H1 (cell line): ENCODE results near the gene NUTM1. TPM values are rescaled to one million over a fixed set of nuclear protein-coding genes. Genes with fewer than 3 reads are reported as not detected.

Experiments
- CTCF ChIA-PET: fragments of 300-600 bp; sonication (Branson Sonifier 250); formaldehyde crosslinking; loops from one replicate; lab custom pipeline; 2021; ENCODE audit not compliant: partially characterized antibody; lab: Charles Lee
- POLR2A ChIA-PET: fragments of 300-600 bp; sonication (Branson Sonifier 250); formaldehyde crosslinking; loops from one replicate; lab custom pipeline; 2021; ENCODE audit warnings: inconsistent platforms; ENCODE audit not compliant: partially characterized antibody; lab: Charles Lee
- DNase-seq, 2 experiments: peaks; one replicate each; pipeline versions ENCODE4 v3.0.0 to v3.0.0-alpha.2; 2010 to 2022; ENCODE audit warnings: low spot score in 2 of 2, low read depth in 1 of 2, mixed read lengths in 1 of 2
- FAIRE-seq: peaks from 2 replicates; lab custom pipeline; 2011; peaks lifted over from hg19 to GRCh38; lab: Jason Lieb, UNC
- H2AFZ ChIP-seq: 2 replicates; pipeline ENCODE4 v1.8.1; 2012; ENCODE audit warnings: low read length, inconsistent platforms
- H2AK5ac ChIP-seq: 2 replicates; pipeline ENCODE4 v1.6.1; 2013; ENCODE audit warnings: low read depth, low read length
- H2BK120ac ChIP-seq: replicated peaks from 2 replicates; pipeline ENCODE3; 2013; ENCODE audit warnings: low read depth, low read length, inconsistent platforms
- H2BK12ac ChIP-seq: 2 replicates; pipeline ENCODE4 v1.6.1; 2013; ENCODE audit warnings: low read depth, low read length
- H2BK15ac ChIP-seq: 2 replicates; pipeline ENCODE4 v1.6.1; 2013; ENCODE audit warnings: low read length
- H2BK20ac ChIP-seq: 2 replicates; pipeline ENCODE4 v1.6.1; 2013; ENCODE audit warnings: low read length
- H2BK5ac ChIP-seq: 2 replicates; pipeline ENCODE4 v1.6.1; 2013; ENCODE audit warnings: low read depth, low read length
- H3K14ac ChIP-seq: 2 replicates; pipeline ENCODE4 v1.6.1; 2013; ENCODE audit warnings: inconsistent platforms; ENCODE audit not compliant: insufficient read length
- H3K18ac ChIP-seq: 2 replicates; pipeline ENCODE4 v1.6.1; 2013; ENCODE audit warnings: low read length; ENCODE audit errors: extremely low read depth
- H3K23ac ChIP-seq: 2 replicates; pipeline ENCODE4 v1.6.1; 2013; ENCODE audit warnings: inconsistent platforms; ENCODE audit not compliant: insufficient read length
- H3K23me2 ChIP-seq: 2 replicates; pipeline ENCODE4 v1.6.1; 2013; ENCODE audit warnings: low read depth, low read length
- H3K27ac ChIP-seq: 2 replicates; pipeline ENCODE4 v1.6.1; 2011; ENCODE audit warnings: low read depth, low read length, inconsistent platforms
- H3K27me3 ChIP-seq, 4 experiments: replicated peaks in 1 of 4; 1 replicate in 1 of 4; 2 replicates in 3 of 4; pipeline versions ENCODE4 v1.6.1 to v1.8.1; 2011 to 2013; ENCODE audit warnings: low read length in 3 of 4, mild to moderate bottlenecking in 3 of 4, inconsistent platforms in 2 of 4, mixed read lengths in 2 of 4, moderate library complexity in 1 of 4; ENCODE audit not compliant: control insufficient read depth in 3 of 4, insufficient read depth in 3 of 4; ENCODE audit errors: extremely low read depth in 1 of 4
- H3K36me3 ChIP-seq, 4 experiments: 2 replicates each; pipeline versions ENCODE4 v1.6.1 to v1.8.1; 2011 to 2013; ENCODE audit warnings: mild to moderate bottlenecking in 4 of 4, low read length in 3 of 4, moderate library complexity in 2 of 4, control low read depth in 1 of 4, inconsistent platforms in 1 of 4; ENCODE audit not compliant: insufficient read depth in 4 of 4, control insufficient read depth in 2 of 4
- H3K4ac ChIP-seq: replicated peaks from 2 replicates; pipeline ENCODE3; 2013; ENCODE audit warnings: low read length, low read depth, mixed read lengths, inconsistent platforms; ENCODE audit not compliant: insufficient read length
- H3K4me1 ChIP-seq, 4 experiments: replicated peaks in 1 of 4; 1 replicate in 1 of 4; 2 replicates in 3 of 4; pipeline versions ENCODE4 v1.6.1 to v1.8.1; 2011 to 2013; ENCODE audit warnings: low read length in 3 of 4, inconsistent platforms in 2 of 4, mixed read lengths in 1 of 4; ENCODE audit not compliant: insufficient read depth in 4 of 4, control insufficient read depth in 3 of 4
- H3K4me2 ChIP-seq, 2 experiments: 2 replicates each; pipeline versions ENCODE4 v1.6.1 to v1.8.1; 2011 to 2013; ENCODE audit warnings: low read depth in 2 of 2, low read length in 2 of 2, control low read depth in 1 of 2, inconsistent platforms in 1 of 2, mild to moderate bottlenecking in 1 of 2; ENCODE audit not compliant: insufficient read depth in 1 of 2
- H3K4me3 ChIP-seq, 4 experiments: fragments of 200-600, 300-600 bp in 1 of 4; sonication (generic), shearing (Covaris generic), sonication (Bioruptor Twin) in 1 of 4; 2 replicates each; pipeline versions ENCODE4 v1.5.1 to v1.8.1; 2011 to 2016; ENCODE audit warnings: low read length in 4 of 4, low read depth in 3 of 4, control low read depth in 2 of 4, inconsistent platforms in 2 of 4, mild to moderate bottlenecking in 2 of 4, mixed read lengths in 1 of 4, moderate library complexity in 1 of 4; ENCODE audit not compliant: insufficient read depth in 2 of 4; ENCODE audit errors: extremely low read depth in 1 of 4
- H3K56ac ChIP-seq: replicated peaks from 2 replicates; pipeline ENCODE3; 2013; ENCODE audit warnings: low read depth, mild to moderate bottlenecking, mixed read lengths, low read length, inconsistent platforms; ENCODE audit not compliant: insufficient read length
- H3K79me1 ChIP-seq: 2 replicates; pipeline ENCODE4 v1.6.1; 2013; ENCODE audit warnings: low read depth, low read length, control low read depth
- H3K79me2 ChIP-seq, 2 experiments: 2 replicates each; pipeline versions ENCODE4 v1.6.1 to v1.8.1; 2012 to 2013; ENCODE audit warnings: low read length in 2 of 2, mild to moderate bottlenecking in 2 of 2, inconsistent platforms in 1 of 2; ENCODE audit not compliant: insufficient read depth in 2 of 2, control insufficient read depth in 1 of 2
- H3K9ac ChIP-seq, 4 experiments: replicated peaks in 1 of 4; 1 replicate in 1 of 4; 2 replicates in 3 of 4; pipeline versions ENCODE4 v1.6.1 to v1.8.1; 2011 to 2013; ENCODE audit warnings: low read depth in 3 of 4, low read length in 3 of 4, control low read depth in 2 of 4, mild to moderate bottlenecking in 2 of 4, moderate library complexity in 2 of 4, inconsistent platforms in 1 of 4; ENCODE audit errors: extremely low read depth in 1 of 4
- H3K9me3 ChIP-seq, 2 experiments: 2 replicates each; pipeline versions ENCODE4 v1.6.1 to v1.8.1; 2012 to 2013; ENCODE audit warnings: mild to moderate bottlenecking in 2 of 2, moderate library complexity in 2 of 2, control low read depth in 1 of 2, inconsistent platforms in 1 of 2, low read depth in 1 of 2, low read length in 1 of 2, mixed read lengths in 1 of 2; ENCODE audit not compliant: insufficient read depth in 2 of 2
- H4K20me1 ChIP-seq, 2 experiments: replicated peaks in 1 of 2; 2 replicates each; pipeline versions ENCODE3 to v1.8.1; 2011 to 2013; ENCODE audit warnings: inconsistent platforms in 2 of 2, low read length in 2 of 2, mild to moderate bottlenecking in 1 of 2; ENCODE audit not compliant: insufficient read depth in 2 of 2, control insufficient read depth in 1 of 2
- H4K5ac ChIP-seq: 2 replicates; pipeline ENCODE4 v1.6.1; 2013; ENCODE audit warnings: low read length, low read depth, mixed read lengths, inconsistent platforms; ENCODE audit not compliant: insufficient read length
- H4K8ac ChIP-seq: 2 replicates; pipeline ENCODE4 v1.8.0; 2013; ENCODE audit warnings: mild to moderate bottlenecking, moderate library complexity, low read length, inconsistent platforms; ENCODE audit not compliant: insufficient read depth; ENCODE audit errors: extremely low read depth
- H4K91ac ChIP-seq: replicated peaks from 2 replicates; pipeline ENCODE3; 2013; ENCODE audit warnings: low read length, mixed read lengths, inconsistent platforms; ENCODE audit not compliant: insufficient read length
- BCL11A ChIP-seq, 2 experiments: IDR thresholded peaks; one replicate each; pipeline ENCODE4 v1.6.1; 2011; ENCODE audit warnings: low read depth in 2 of 2, low read length in 2 of 2, mild to moderate bottlenecking in 2 of 2
- GABPA ChIP-seq: IDR thresholded peaks from 2 replicates; pipeline ENCODE4 v1.6.1; 2011; ENCODE audit warnings: mild to moderate bottlenecking, low read length, moderate library complexity, borderline replicate concordance; ENCODE audit not compliant: insufficient read depth
- HDAC2 ChIP-seq, 2 experiments: fragments of 300-600 bp in 1 of 2; sonication (generic) in 1 of 2; IDR thresholded peaks; 2 replicates each; pipeline ENCODE4 v1.6.1; 2011 to 2012; ENCODE audit warnings: low read depth in 2 of 2, low read length in 2 of 2, mild to moderate bottlenecking in 2 of 2, moderate library complexity in 2 of 2, borderline replicate concordance in 1 of 2, inconsistent platforms in 1 of 2
- MAFK ChIP-seq: IDR thresholded peaks from 2 replicates; pipeline ENCODE4 v1.6.1; 2012; ENCODE audit warnings: low read depth, mild to moderate bottlenecking, improper control_type of control experiment, low read length
- MAX ChIP-seq: IDR thresholded peaks from 2 replicates; pipeline ENCODE4 v1.6.1; 2012; ENCODE audit warnings: inconsistent platforms
- NRF1 ChIP-seq: IDR thresholded peaks from 2 replicates; pipeline ENCODE4 v1.6.1; 2011; ENCODE audit warnings: mild to moderate bottlenecking, low read depth, low read length, improper control_type of control experiment
- SP4 ChIP-seq: IDR thresholded peaks from 2 replicates; pipeline ENCODE4 v1.6.1; 2012; ENCODE audit warnings: low read length, inconsistent platforms
- TCF12 ChIP-seq: IDR thresholded peaks from 2 replicates; pipeline ENCODE4 v1.6.1; 2011; ENCODE audit warnings: low read depth, mild to moderate bottlenecking, low read length
- WGBS, 2 experiments: shearing (Covaris generic) in 1 of 2; methylation state at CpG; one replicate each; pipeline versions ENCODE4 v1.1.6 to v1.1.7; 2013 to 2015; ENCODE audit warnings: low lambda C conversion rate in 2 of 2, mixed read lengths in 2 of 2, inconsistent platforms in 1 of 2, low coverage in 1 of 2, missing lambda C conversion rate in 1 of 2; ENCODE audit not compliant: insufficient replicate concordance in 2 of 2, insufficient coverage in 1 of 2, insufficient read length in 1 of 2; ENCODE audit errors: extremely low coverage in 1 of 2, missing lambda C conversion rate in 1 of 2; 5-methylcytosine and 5-hydroxymethylcytosine counted together
- polyA plus RNA-seq, 7 experiments: library from polyadenylated mRNA; depleted of rRNA in 3 of 7; stranded (reverse) in 5 of 7; unstranded in 2 of 7; fragments of >200 nt in 5 of 7; fragments of 200-250 nt in 2 of 7; gene quantifications; 1 replicate in 5 of 7; 2 replicates in 1 of 7; 4 replicates in 1 of 7; pipeline versions ENCODE4 v1.2.1 to v1.2.3, GENCODE V29; 2011 to 2013; ENCODE audit warnings: missing spikeins in 2 of 7, mixed read lengths in 2 of 7
- total RNA-seq: library from RNA; stranded (reverse); fragmentation: NEBNext Ultra II Directional; extraction: Animal tissue kit (Norgen Biotek cat#: 25700); gene quantifications from 2 replicates; pipeline ENCODE4 v1.2.1, GENCODE V29; 2021

The NUTM1 gene
- total and polyA plus RNA-seq, 2 of the 8 experiments (the other 6 are each of a cell fraction or from before 2014, with no cell fraction given) = 0.39 to 0.60 TPM

- H2BK20ac ChIP-seq = no peak overlapping the region
- H3K14ac ChIP-seq = no peak overlapping the region
- no peak overlapping the region for H3K9ac ChIP-seq
- FAIRE-seq (no peak), DNase-seq (no peak)
- H4K5ac ChIP-seq = no peak overlapping the region
- no peak overlapping the region for H2AK5ac ChIP-seq
- H3K23me2 ChIP-seq = no peaks in the 10 kb centered on the region; the same call in 1 of the 2 replicates
- no peak overlapping the region for H2BK12ac ChIP-seq
- H3K23ac ChIP-seq = no peak overlapping the region
- H3K27ac ChIP-seq = no peak overlapping the region
- no peaks in the 10 kb centered on the region for H3K27me3 ChIP-seq
- no peaks in the 10 kb centered on the region for H4K20me1 ChIP-seq
- no peaks in the 10 kb centered on the region for H3K79me1 ChIP-seq
- H3K36me3 ChIP-seq = 0 out of 8 replicates have a peak, but pooled peaks cover 0 to 5% (median 0%) of the 10 kb centered on the region in 4 experiments
- H3K4me3 ChIP-seq = no peak overlapping the region
- no peak overlapping the region for H3K4me2 ChIP-seq
- no peak overlapping the region for H3K4ac ChIP-seq
- no peak overlapping the region for H4K91ac ChIP-seq
- peaks cover 7% of the 10 kb centered on the region in 2 experiments; a peak in 1 of 4 replicates for H3K9me3 ChIP-seq
- peaks cover 0 to 2% (median 0%) of the 10 kb centered on the region in 4 experiments; a peak in 2 of 7 replicates for H3K4me1 ChIP-seq
- no peak overlapping the region for H2BK120ac ChIP-seq
- POLR2A ChIA-PET = no interaction called here
- CTCF ChIA-PET = no interaction called here
- H3K56ac ChIP-seq = no peak overlapping the region
- H2AFZ ChIP-seq = no peak overlapping the region
- no peaks in the 10 kb centered on the region for H3K79me2 ChIP-seq
- no peak overlapping the region for H2BK15ac ChIP-seq
- no peak overlapping the region for H4K8ac ChIP-seq
- H2BK5ac ChIP-seq = no peak overlapping the region
- WGBS, 2 experiments = 94% methylated on average over 10 of the region's 10 CpGs; no CpG with 5 or more reads in 1 of the 2 experiments
- no peak overlapping the region for H3K18ac ChIP-seq
- TF ChIP-seq MAX = no peak
- no peak for TF ChIP-seq HDAC2 (IDR thresholded peaks at IDR 0.05; ENCODE audit: borderline replicate concordance in 1 of 2, low read depth in 2 of 2, low read length in 2 of 2)
- TF ChIP-seq TCF12 = no peak
- no peak for TF ChIP-seq NRF1
- TF ChIP-seq GABPA = no peak
- TF ChIP-seq MAFK = no peak
- TF ChIP-seq BCL11A (IDR thresholded peaks at IDR 0.05; ENCODE audit: low read depth in 2 of 2, low read length in 2 of 2) = no peak
- TF ChIP-seq SP4 = no peak
Measured at GRCh38 chr15:34323217-34323616, 19.9 kb upstream of the NUTM1 start.
